ENCODE data around the gene DNAH1.

The DNAH1 gene

DNA sequence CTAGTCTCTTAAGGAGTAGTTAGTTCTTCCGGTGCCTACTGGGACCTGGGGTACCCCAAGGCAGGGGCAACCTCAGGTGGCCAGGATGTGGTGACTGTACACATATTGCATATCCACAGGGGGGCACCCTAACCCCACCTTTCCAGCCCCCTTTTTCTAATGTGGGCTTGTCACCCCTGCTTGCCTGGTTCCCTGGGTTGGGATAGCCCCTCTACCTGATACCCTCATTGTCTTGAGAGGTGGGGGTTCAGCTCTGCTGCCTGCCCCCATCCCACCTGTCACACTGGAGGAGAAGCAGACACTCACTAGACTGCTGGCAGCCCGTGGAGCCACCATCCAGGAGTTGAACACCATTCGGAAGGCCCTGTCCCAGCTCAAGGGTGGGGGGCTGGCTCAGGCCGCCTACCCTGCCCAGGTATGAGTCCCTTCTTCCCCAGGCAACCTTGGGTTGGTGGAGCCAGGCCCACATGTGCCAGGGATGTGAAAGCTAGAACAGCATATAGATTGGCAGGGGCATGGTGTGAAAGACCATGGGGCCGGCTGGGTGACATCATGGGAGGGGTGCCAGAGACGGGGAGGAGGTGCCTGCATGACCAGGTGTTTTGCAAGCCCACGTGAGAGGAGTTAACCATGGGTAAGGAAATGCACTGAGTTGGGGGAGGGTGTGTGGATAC, 24.5 kb upstream of the DNAH1 start:
- no peak for DNase-seq

GRCh38 chr3:52292247-52293065, 23.7 kb upstream of the DNAH1 start:
- no peak for DNase-seq

- no peak for DNase-seq
Measured at GRCh38 chr3:52293491-52294319, 22.4 kb upstream of the DNAH1 start.

GRCh38 chr3:52294320-52295150, 21.6 kb upstream of the DNAH1 start:
- DNase-seq, result no peak

GRCh38 chr3:52295671-52296208, 20.4 kb upstream of the DNAH1 start:
- no peak for DNase-seq

DNA sequence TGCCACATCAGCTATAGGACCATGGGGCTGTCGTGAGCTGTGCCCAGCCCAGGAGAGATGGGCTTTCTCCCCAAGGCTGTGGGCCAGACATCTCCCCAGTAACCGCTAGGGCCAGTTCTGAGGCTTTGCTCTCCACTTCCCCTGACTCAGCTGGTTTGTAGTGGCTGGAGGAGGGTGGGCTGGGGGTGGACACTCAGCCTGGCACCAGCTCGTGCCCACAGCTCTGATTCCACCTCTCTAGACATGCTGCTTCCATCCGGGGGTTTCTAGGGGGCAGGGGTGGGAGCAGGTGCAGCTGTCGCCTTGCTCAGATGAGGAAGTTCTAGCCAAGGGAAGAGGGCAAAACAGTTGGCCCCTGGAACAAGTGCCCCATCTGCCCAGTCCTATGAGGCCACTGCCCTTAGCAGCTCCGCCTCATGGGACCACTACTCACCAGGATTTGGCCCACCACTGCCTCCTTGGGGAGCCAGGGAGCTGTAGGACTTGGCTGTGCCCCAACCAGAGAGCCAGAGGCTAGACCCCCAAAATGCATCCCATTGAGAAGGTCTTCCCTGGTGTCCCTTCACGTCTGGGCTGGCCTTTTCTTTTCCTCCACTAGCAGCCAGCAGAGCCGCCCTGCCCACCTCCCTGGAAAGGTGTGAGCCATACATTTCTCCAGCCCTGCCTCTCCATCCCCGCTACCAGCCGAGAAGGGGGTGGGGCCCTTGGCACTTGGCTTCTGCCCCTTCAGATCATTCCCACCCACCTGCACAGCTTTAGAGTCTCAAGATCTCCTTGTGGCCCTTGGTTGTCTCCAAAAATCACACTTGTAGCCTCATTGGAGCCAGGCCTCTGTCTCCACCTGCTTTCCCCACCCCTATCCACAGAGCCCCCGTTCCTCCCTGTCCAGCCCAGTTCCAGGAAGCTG, 18.6 kb upstream of the DNAH1 start:
- no peak for DNase-seq

DNA sequence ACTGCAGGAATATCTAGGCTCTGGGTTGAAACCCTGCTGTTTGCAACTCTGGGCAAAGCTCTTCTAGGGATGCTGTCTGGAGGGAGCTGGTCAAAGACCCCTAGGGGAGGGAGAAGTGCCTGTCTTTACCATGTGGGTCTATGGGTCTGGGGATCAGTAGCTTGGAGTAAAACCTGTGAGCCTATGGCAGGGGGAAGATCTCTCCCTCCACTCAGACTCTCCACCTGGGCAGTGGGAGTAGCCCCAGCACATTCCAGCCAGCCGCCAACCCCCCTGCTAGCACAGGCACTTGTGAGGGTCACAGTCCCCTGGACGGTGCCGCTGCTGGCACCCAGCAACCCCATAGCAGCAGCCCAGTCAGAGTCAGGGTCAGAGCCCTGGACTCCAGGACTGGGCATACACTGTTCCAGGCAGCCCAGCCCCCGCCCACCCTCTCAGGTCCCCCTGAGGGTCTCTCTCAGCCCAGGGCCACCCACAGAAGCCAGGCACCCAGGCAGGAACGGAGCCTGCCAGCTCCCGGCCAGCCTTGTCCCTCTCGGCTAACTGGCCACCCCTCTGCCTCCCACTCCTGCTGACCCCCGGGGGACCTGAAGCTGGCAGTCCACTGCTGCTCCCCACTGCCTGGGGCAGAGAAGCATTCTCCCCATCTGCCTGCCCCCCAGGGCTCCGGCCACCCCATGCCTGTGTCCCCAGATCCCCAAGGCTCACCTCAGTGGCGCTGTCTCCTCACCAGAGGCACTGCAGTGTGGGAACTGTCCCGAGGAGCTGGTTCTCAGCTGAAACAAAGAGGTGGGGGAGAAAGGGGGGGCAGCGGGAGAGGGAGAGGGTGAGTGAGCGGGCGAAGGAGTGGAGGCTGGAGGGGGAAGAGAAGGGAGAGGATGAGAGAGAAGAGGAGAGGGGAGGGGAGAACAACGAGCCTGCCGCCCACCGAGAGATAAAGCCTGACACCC, 17.7 kb upstream of the DNAH1 start:
- DNase-seq, result no peak

- DNase-seq, result no peak
Measured at GRCh38 chr3:52299247-52299878, 16.8 kb upstream of the DNAH1 start.

- DNase-seq, result no peak
Measured at GRCh38 chr3:52299879-52300611, 16.1 kb upstream of the DNAH1 start.

DNA sequence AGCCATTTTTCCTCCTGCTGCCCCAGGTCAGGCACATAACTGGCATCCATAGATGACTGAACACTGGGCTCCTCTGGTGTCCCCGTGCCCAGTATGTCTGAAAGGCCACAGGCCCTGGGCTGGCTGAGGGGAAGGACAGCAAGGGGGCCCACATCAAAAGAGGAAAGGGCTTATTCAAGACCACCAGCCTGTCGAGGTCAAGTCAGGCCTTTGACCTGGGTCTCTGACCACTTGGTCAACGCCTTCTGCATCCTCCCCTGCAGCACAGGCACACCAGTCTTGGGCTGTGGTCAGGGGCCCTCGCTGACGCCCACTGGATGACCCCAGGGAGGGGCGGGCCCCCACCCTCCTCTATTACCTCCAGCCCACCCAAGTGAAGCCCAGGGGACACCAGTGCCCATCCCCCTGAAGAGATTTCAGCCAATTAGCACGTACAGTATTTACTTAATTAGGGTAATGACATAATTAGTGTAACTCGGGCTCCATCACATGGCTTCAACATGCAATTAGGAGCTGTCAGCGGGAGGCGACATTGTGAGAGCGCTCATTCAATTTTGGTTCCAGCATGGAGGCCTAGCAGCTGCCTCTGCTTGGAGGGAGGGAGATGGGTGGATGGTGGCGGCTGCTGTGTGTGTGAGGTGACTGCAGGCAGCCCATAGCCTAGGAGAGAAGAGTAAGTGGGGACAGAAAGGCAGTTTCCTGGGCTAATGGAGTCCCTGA, 13.5 kb upstream of the DNAH1 start:
- no peak for DNase-seq

- DNase-seq, result no peak
Measured at GRCh38 chr3:52303811-52304210, 12.3 kb upstream of the DNAH1 start.

DNA sequence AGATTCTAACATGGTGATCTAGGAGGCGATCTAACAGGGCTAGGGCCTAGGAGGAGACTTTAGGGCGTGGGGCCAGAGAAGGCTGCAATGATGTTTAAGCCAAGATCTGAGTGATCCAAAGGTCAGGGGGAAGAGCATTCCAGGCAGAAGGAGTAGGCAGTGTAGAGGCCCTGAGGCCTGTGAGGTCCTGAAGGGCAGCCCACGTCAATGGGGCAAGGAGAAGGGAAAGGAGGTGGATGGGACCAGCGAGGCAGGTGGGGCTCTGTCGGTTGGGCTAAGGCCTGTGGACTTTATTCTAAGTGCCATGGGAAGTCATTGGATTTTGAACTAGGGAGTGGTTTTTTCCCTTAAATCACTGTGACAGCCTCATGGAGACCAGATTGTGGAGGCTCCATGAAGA, 10.2 kb upstream of the DNAH1 start:
- no peak for DNase-seq

DNA sequence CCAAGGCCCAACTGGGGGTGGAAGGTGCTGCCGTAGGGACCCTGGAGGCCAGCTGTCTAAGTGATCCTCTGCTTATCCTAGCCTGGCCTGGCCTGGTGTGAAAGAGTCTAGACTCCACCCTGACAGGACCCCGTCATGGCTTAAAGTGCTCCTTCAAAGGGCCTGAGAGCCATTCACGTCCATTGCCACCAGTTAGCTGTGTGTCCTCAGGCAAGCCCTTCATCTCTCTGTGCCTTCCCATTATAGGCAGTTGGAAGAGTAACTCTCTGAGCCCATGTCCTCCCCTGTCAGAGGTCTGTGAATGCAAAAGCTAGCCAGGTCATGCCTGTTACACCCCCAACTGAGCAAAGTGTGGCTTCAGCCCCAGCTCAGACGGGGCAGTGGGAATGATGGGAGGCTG, 9.1 kb upstream of the DNAH1 start:
- no peak for DNase-seq

GRCh38 chr3:52308308-52308707, 7.8 kb upstream of the DNAH1 start:
- no peak for DNase-seq

- no peak for DNase-seq
Measured at GRCh38 chr3:52310861-52311575, 5.1 kb upstream of the DNAH1 start.

DNA sequence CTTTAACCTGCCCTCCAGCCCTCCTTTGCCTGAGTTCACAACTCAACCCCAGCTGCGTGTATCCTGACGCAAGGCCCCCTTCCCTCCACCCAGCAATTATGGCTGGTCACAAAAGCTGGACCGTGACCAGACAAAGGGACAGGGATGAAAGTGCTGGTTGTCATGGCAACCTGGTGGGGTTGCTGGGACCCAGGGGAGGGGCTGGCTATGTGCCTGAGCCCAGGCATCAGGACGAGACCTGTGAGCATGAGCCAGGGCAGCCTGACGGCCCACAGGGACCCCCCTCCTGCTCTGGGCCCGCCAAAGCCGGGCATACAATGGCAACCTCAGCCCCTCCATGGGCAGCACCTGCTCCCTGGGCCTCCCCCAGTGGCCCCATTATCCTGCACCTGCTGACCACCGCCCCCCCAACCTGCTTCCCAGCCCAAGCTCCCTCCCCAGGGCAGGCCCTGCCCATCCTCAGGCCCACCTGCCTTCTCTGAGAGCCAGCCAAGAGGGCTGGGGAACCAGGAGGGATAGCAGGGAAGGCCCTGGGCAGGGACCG, 4.5 kb upstream of the DNAH1 start:
- no peak for DNase-seq

DNA sequence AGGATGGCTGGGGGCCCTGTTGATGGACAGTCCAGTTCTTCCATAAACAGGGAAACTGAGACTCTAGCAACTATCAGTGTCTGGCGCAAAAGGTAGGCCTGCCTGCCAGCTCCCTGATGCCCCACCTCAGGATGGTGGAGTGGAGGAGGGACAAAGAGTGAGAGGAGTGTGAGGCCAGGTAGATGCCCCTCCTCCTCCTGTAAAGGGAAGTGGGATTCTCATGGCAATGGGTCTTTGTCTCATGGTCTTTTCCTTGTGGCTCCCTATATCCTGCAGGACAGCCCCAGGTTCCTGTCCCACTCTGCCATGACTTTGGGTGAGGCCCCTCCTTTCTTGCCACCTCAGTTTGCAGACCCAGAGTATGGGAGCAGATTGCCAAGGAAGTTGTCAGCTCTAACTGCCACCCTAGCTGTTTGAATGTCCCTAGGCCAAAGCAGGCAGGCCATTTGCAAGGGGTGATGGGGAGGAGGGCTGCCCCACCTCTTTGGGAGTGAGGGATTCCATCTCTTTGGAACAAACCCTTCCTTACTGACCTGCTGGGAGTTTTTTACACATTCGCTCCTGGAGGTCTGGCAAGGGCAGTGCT, 2.8 kb upstream of the DNAH1 start:
- DNase-seq, result no peak

All from NCI-H510A treated with DMSO at 0.1 percent for 48 hours (cell line).